ENCODE results near the gene AKR1B1.

The AKR1B1 gene

GRCh38 chr7:134425777-134426176 lies 33.1 kb downstream of the AKR1B1 start:
- no peak overlapping the region for H3K4me3 ChIP-seq (ENCODE audit: low read depth, low read length)
- no peak for TF ChIP-seq CTCF (IDR thresholded peaks at IDR 0.05; ENCODE audit: low read depth, low read length, missing control alignments)
- DNase-seq (ENCODE audit: low read depth): no peak

- H3K4me3 ChIP-seq (ENCODE audit: low read depth, low read length): no peak overlapping the region
- no peak for DNase-seq (ENCODE audit: low read depth)
- no peak for TF ChIP-seq CTCF (IDR thresholded peaks at IDR 0.05; ENCODE audit: low read depth, low read length, missing control alignments)
Measured at GRCh38 chr7:134422638-134423037, 36.3 kb downstream of the AKR1B1 start.

- DNase-seq (ENCODE audit: low read depth): no peak
- H3K4me3 ChIP-seq (ENCODE audit: low read depth, low read length): no peak overlapping the region
- no peak for TF ChIP-seq CTCF (IDR thresholded peaks at IDR 0.05; ENCODE audit: low read depth, low read length, missing control alignments)
Measured at GRCh38 chr7:134422008-134422407, 36.9 kb downstream of the AKR1B1 start.

- TF ChIP-seq CTCF (IDR thresholded peaks at IDR 0.05; ENCODE audit: low read depth, low read length, missing control alignments): peak; percentile 50
- no peak for DNase-seq (ENCODE audit: low read depth)
- no peak overlapping the region for H3K4me3 ChIP-seq (ENCODE audit: low read depth, low read length)
Measured at GRCh38 chr7:134420424-134421125, 38.3 kb downstream of the AKR1B1 start.

GRCh38 chr7:134419875-134420274 lies 39.0 kb downstream of the AKR1B1 start:
- no peak overlapping the region for H3K4me3 ChIP-seq (ENCODE audit: low read depth, low read length)
- TF ChIP-seq CTCF (IDR thresholded peaks at IDR 0.05; ENCODE audit: low read depth, low read length, missing control alignments): no peak
- DNase-seq (ENCODE audit: low read depth): no peak

- TF ChIP-seq CTCF (IDR thresholded peaks at IDR 0.05; ENCODE audit: low read depth, low read length, missing control alignments): no peak
- H3K4me3 ChIP-seq (ENCODE audit: low read depth, low read length): no peak overlapping the region
- no peak for DNase-seq (ENCODE audit: low read depth)
Measured at GRCh38 chr7:134419085-134419484, 39.8 kb downstream of the AKR1B1 start.

- no peak for TF ChIP-seq CTCF (IDR thresholded peaks at IDR 0.05; ENCODE audit: low read depth, low read length, missing control alignments)
- no peak overlapping the region for H3K4me3 ChIP-seq (ENCODE audit: low read depth, low read length)
- no peak for DNase-seq (ENCODE audit: low read depth)
Measured at GRCh38 chr7:134415700-134416099, 43.2 kb downstream of the AKR1B1 start.

All from GM12864 (cell line).